Subcutaneous adipose tissue (tissue), 4 donors: Measurements from ENCODE around the gene CCNF. TPM values are rescaled to one million over a fixed set of nuclear protein-coding genes. Genes with fewer than 3 reads are reported as not detected.

Source experiments
- total RNA-seq, 4 donors: library from RNA; depleted of rRNA; stranded (reverse); fragments of >200 nt; gene quantifications; one replicate each; pipeline ENCODE4 v1.1.0, GENCODE V29; 2016
- TF ChIP-seq, protein P1 (sequence below): fragments of 450-650 bp; IDR thresholded peaks from one replicate; pipeline ENCODE4 v1.5.1; 2016; ENCODE audit warnings: low read depth, mild to moderate bottlenecking, control low read depth, antibody characterized with exemption, moderate library complexity

The CCNF gene
- total RNA-seq, 4 donors from 2014 or later = 1.8 to 5.1 (median 2.0) TPM

DNA sequence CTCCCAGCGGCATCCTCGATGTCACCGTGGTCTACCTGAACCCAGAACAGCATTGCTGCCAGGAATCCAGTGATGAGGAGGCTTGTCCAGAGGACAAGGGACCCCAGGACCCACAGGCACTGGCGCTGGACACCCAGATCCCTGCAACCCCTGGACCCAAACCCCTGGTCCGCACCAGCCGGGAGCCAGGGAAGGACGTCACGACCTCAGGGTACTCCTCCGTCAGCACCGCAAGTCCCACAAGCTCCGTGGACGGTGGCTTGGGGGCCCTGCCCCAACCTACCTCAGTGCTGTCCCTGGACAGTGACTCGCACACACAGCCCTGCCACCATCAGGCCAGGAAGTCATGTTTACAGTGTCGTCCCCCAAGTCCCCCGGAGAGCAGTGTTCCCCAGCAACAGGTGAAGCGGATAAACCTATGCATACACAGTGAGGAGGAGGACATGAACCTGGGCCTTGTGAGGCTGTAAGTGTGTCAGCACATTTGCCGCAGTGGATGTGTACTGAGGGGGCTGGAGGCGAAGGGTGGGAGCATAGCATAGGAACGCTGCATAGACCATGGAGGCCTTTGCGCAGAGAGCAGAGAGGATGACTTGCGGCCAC is 27.4 kb downstream of the CCNF start:
- TF ChIP-seq, protein P1, sequence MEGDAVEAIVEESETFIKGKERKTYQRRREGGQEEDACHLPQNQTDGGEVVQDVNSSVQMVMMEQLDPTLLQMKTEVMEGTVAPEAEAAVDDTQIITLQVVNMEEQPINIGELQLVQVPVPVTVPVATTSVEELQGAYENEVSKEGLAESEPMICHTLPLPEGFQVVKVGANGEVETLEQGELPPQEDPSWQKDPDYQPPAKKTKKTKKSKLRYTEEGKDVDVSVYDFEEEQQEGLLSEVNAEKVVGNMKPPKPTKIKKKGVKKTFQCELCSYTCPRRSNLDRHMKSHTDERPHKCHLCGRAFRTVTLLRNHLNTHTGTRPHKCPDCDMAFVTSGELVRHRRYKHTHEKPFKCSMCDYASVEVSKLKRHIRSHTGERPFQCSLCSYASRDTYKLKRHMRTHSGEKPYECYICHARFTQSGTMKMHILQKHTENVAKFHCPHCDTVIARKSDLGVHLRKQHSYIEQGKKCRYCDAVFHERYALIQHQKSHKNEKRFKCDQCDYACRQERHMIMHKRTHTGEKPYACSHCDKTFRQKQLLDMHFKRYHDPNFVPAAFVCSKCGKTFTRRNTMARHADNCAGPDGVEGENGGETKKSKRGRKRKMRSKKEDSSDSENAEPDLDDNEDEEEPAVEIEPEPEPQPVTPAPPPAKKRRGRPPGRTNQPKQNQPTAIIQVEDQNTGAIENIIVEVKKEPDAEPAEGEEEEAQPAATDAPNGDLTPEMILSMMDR = no peak

DNA sequence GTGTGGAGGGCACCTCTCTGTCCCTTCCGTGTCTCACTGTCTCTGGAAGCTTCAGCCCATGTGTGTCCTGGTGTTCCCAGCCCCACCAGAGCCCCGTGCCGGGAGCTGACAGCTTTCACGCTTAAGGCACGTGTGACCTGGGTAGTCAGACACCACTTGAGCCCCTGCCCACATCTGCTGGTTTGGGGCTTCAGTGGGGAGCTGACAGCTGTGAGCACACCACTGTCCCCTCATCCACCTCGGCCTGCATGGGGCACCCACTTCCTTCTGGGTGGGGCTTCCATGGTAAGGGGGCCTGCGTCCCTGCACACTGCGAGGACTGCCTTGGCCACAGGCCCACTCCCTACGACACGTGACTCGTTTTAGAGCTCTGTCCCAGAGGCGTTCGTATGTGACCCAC is 28.0 kb downstream of the CCNF start:
- TF ChIP-seq, protein P1 = no peak

DNA sequence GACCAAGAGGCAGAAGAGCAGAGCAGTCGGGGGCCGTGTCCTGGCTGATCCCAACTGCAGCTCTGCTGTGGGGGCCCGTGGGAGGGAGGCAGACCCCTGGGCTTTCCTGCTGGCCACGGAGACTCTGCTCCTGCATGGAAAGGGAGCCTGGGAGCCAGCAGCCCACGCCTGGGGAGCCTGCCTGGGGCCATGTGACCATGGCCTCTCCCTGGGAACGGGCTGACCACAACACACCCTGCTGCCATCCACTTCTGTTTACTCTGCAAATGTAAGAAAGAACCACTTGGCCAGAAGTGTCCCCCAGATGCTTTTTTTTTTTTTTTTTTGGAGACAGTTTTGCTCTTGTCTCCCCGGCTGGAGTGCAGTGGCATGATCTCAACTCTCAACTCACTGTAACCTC is 28.7 kb downstream of the CCNF start:
- TF ChIP-seq, protein P1 = no peak

DNA sequence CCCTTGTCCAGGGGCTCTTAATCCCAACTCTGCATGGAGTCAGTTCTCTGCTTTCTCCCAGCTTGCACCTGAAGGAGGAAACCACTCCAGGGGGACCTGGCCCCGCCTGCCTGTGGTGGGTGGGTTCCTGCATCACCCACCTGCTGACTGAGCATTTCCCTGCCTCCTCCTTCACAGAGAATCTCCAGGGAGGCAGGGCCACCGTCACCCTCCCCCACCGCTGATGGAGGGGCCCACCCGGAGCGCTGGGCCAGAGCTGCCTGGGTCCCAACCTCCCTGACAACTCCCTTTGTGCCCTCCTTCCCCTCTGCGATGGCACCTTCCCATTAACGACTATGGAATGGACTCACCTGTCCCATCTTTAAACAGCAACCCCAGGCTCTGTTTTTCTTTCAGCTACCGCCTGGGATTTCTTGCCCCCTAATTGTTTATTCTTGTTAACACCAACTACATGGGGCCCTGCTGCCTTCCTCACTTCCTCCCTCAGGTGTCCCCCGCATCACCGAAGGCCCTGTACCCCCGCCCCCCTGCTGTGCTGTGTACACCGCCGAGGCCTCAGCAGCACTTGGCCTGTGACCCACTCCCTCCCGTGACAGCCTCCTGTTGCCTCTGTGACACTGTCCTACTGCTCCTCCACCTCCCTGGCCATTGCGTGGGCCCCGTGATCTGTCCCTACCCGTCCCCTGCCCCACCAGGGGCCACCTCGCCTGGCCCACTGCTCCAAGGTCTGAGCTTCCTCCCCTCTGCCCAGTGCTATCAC is 29.8 kb downstream of the CCNF start:
- TF ChIP-seq, protein P1 = no peak

DNA sequence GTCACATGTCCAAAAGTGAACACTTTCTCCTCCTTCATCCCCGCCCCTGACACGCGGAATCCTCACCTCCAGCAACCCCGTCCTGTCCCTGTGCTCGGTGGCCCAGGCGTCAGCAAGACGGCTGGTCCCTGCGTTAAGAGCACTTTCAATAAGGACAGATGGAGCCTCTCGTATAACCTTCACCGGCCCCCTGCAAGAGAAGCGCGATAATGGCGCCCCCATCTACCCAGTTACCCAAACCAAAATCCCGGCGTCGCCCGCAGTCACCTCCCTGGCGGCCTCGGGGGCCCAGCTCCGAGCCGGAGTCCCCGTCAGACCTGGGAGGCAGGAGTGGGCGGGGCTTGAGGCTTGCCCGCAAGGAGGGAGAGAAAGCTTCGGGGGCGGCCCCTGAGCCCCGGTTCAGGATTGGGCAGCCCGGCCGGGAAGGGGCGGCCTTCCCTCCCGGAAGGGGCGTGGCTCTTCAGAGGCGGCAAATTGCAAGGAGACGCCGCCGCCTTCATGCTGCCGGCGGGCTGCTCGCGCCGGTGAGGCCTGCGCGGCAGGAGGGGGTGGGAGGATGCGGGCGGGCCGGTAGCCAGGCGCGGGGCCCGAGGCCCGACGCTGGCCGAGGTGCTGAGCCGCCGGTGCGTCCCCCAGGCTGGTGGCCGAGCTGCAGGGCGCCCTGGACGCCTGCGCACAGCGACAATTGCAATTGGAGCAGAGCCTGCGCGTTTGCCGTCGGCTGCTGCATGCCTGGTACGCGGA is 30.6 kb downstream of the CCNF start, which contains the start of gene TEDC2:
Gene TEDC2 (plus strand): TSS at position 463 of the 744 bp plus-strand sequence. CDS start 36 bp downstream, at position 499.
- TF ChIP-seq, protein P1 = no peak

DNA sequence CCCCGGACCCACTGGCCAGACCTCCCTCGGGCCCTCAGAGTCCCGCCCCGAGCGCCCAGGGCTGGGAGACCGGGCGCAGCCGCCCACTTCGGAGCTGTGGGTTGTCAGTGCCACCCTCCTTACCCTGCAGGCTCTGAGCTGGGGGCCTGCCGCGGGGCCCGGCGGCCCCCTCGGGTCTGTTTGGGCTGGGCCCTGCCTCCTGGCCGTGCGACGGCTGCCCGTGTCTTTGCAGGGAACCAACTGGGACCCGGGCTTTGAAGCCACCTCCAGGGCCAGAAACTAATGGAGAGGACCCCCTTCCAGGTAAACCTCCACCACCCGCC is 31.1 kb downstream of the CCNF start:
- TF ChIP-seq, protein P1 = no peak

DNA sequence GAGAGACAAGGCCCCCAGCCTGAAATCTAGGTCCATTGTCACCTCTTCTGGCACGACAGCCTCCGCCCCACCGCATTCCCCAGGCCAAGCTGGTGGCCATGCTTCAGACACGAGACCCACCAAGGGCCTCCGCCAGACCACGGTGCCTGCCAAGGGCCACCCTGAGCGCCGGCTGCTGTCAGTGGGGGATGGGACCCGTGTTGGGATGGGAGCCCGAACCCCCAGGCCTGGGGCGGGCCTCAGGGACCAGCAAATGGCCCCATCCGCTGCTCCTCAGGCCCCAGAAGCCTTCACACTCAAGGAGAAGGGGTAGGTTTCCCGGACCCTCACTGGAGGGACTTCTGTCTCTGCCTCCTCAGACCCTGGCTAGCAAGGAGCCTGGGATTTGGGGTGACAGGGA is 31.7 kb downstream of the CCNF start:
- TF ChIP-seq, protein P1 = no peak
